ENCODE measurements around the gene GABRG3. TPM values are rescaled to one million over a fixed set of nuclear protein-coding genes. Genes with fewer than 3 reads are reported as not detected.

GABRG3 gene
- total and polyA plus RNA-seq, 4 donors: 0.02 to 0.19 TPM; not detected in 2

DNA sequence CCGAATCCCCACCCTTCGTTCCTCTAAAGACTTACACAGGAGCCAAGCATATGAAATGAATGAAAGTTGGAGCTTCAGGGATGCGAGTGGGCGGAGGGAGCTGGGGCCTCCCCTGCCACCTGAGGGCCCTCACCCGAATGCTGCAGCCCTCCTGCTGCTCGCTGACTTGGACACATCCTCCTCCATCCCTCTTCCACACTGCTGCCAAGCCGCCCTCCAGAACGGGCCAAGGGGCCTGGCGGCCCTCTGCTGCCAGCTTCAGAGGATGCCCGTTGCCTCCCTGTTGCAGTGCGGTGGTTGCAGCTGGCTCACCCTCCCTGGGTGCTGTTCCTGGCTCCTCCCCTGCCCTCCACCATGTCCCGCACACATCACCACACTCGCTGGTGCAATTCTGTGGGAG lies 71.2 kb downstream of the GABRG3 start:
- 88% methylated on average over 13 of the region's 13 CpGs for WGBS
- Histone ChIP-seq H3K4me3 (ENCODE audit: low read depth in 1 of 3, low read length in 3 of 3) (no peak overlapping the region), H3K27me3 (ENCODE audit: control insufficient read depth in 4 of 4, insufficient read depth in 4 of 4, low read length in 3 of 4) (peaks cover 0 to 9% (median 0%) of the 10 kb centered on the region in 4 donors), H3K27ac (ENCODE audit: low read depth in 1 of 2, low read length in 2 of 2) (no peak overlapping the region), H3K4me1 (ENCODE audit: control insufficient read depth in 4 of 4, insufficient read depth in 4 of 4, low read length in 3 of 4) (no peaks in the 10 kb centered on the region), H3K36me3 (ENCODE audit: control insufficient read depth in 4 of 4, insufficient read depth in 3 of 4, low read depth in 1 of 4, low read length in 3 of 4) (no peaks in the 10 kb centered on the region), H3K9ac (ENCODE audit: low read depth in 1 of 2, low read length in 2 of 2) (no peak overlapping the region), H3K9me3 (ENCODE audit: control insufficient read depth in 4 of 4, low read length in 3 of 4) (no peaks in the 10 kb centered on the region)
- TF ChIP-seq JUND (IDR thresholded peaks at IDR 0.05) (no peak), GABPA (IDR thresholded peaks at IDR 0.05 in 1 of 2, conservative IDR thresholded peaks at IDR 0.05 in 1 of 2) (no peak)
- DNase-seq (ENCODE audit: low spot score): no peak

DNA sequence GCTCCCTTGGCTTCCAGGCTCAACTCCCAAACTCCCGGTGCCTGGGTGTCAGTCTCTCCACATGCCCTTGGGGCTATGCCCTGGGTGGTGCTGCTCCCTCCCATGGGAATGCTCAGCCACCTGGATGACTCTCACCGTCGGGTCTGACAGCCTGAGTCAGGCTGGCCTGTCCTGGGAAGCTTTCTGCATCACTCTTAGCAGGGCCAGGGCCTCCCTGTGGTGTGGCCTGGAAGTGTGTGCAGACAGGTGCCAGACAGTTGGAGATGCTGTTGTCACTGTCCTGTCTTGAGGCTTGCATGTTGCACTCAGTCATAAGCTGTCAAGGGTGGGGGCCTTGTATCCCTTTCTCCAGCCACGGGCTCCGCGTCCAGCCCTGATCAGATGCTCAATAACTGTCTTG lies 71.7 kb downstream of the GABRG3 start:
- no peak for DNase-seq (ENCODE audit: low spot score)
- H3K9ac ChIP-seq (ENCODE audit: low read depth in 1 of 2, low read length in 2 of 2): no peak overlapping the region
- no peak overlapping the region for H3K27ac ChIP-seq (ENCODE audit: low read depth in 1 of 2, low read length in 2 of 2)
- WGBS: 86% methylated on average over 6 of the region's 6 CpGs
- H3K36me3 ChIP-seq (ENCODE audit: control insufficient read depth in 4 of 4, insufficient read depth in 3 of 4, low read depth in 1 of 4, low read length in 3 of 4): no peaks in the 10 kb centered on the region
- no peak overlapping the region for H3K4me3 ChIP-seq (ENCODE audit: low read depth in 1 of 3, low read length in 3 of 3)
- H3K4me1 ChIP-seq (ENCODE audit: control insufficient read depth in 4 of 4, insufficient read depth in 4 of 4, low read length in 3 of 4): no peaks in the 10 kb centered on the region
- no peaks in the 10 kb centered on the region for H3K9me3 ChIP-seq (ENCODE audit: control insufficient read depth in 4 of 4, low read length in 3 of 4)
- TF ChIP-seq HNF4A (conservative IDR thresholded peaks at IDR 0.05): no peak
- TF ChIP-seq YY1 (IDR thresholded peaks at IDR 0.05): no peak
- no peak for TF ChIP-seq JUND (IDR thresholded peaks at IDR 0.05)
- no peak for TF ChIP-seq GABPA (IDR thresholded peaks at IDR 0.05 in 1 of 2, conservative IDR thresholded peaks at IDR 0.05 in 1 of 2)
- TF ChIP-seq HNF4G (IDR thresholded peaks at IDR 0.05): no peak
- TF ChIP-seq EGR1 (IDR thresholded peaks at IDR 0.05; ENCODE audit: low read depth in 2 of 2): no peak
- no peak for TF ChIP-seq RXRA (IDR thresholded peaks at IDR 0.05)
- no peak for TF ChIP-seq FOXA1 (IDR thresholded peaks at IDR 0.05)
- H3K27me3 ChIP-seq (ENCODE audit: control insufficient read depth in 4 of 4, insufficient read depth in 4 of 4, low read length in 3 of 4): peaks cover 0 to 9% (median 0%) of the 10 kb centered on the region in 4 donors

DNA sequence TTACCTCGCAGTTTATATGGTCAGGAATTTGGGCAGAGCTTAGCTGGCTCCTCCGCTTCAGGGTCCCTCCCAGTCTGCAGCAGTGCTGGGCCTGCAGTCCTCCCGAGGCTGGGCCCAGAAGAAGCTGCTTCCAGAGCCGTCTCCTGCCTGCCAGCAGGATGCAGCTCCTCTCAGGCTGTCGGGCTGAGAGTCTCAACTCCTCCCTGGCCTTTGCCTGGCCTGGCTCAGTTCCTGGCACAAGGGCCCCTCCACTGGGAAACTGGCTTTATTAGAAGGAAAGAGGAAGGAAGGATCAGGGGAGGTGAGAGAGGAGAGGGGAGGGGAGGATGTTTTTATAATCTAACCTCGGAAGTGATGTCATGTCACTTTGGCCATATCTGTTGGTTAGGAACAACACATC lies 72.8 kb downstream of the GABRG3 start:
- Histone ChIP-seq H3K4me3 (ENCODE audit: low read depth in 1 of 3, low read length in 3 of 3) (no peak overlapping the region), H3K27me3 (ENCODE audit: control insufficient read depth in 4 of 4, insufficient read depth in 4 of 4, low read length in 3 of 4) (peaks cover 0 to 9% (median 0%) of the 10 kb centered on the region in 4 donors), H3K36me3 (ENCODE audit: control insufficient read depth in 4 of 4, insufficient read depth in 3 of 4, low read depth in 1 of 4, low read length in 3 of 4) (no peaks in the 10 kb centered on the region), H3K27ac (ENCODE audit: low read depth in 1 of 2, low read length in 2 of 2) (no peak overlapping the region), H3K4me1 (ENCODE audit: control insufficient read depth in 4 of 4, insufficient read depth in 4 of 4, low read length in 3 of 4) (no peaks in the 10 kb centered on the region), H3K9me3 (ENCODE audit: control insufficient read depth in 4 of 4, low read length in 3 of 4) (no peaks in the 10 kb centered on the region), H3K9ac (ENCODE audit: low read depth in 1 of 2, low read length in 2 of 2) (no peak overlapping the region)
- WGBS: 71% methylated on average over 6 of the region's 6 CpGs
- no peak for DNase-seq (ENCODE audit: low spot score)
- TF ChIP-seq HNF4G (IDR thresholded peaks at IDR 0.05): no peak
- TF ChIP-seq FOXA2 (IDR thresholded peaks at IDR 0.05): no peak
- TF ChIP-seq HNF4A (conservative IDR thresholded peaks at IDR 0.05): no peak
- TF ChIP-seq EGR1 (IDR thresholded peaks at IDR 0.05; ENCODE audit: low read depth in 2 of 2): no peak
- peak; percentile 49 for TF ChIP-seq NR2F2 (IDR thresholded peaks at IDR 0.05)

DNA sequence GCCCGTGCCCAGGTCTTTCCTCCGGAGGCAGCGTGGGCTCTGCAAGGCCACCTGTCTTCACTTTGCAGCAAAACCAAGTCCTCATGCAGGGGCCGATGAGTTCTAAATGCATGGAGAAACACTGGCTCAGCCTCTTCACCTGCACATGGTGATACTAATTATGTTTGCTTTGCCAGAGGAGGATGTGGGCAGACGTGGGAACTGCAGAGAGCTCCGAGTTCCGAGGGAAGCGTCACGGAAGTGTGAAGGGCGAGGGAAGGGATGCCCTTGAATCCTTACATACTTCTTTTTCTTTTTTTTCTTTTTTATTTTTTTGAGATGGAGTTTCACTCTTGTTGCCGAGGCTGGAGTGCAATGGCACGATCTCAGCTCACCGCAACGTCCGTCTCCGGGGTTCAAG lies 74.8 kb downstream of the GABRG3 start:
- H3K9ac ChIP-seq (ENCODE audit: low read depth in 1 of 2, low read length in 2 of 2): no peak overlapping the region
- H3K4me1 ChIP-seq (ENCODE audit: control insufficient read depth in 4 of 4, insufficient read depth in 4 of 4, low read length in 3 of 4): no peaks in the 10 kb centered on the region
- H3K27ac ChIP-seq (ENCODE audit: low read depth in 1 of 2, low read length in 2 of 2): no peak overlapping the region
- peaks cover 0 to 9% (median 0%) of the 10 kb centered on the region in 4 donors for H3K27me3 ChIP-seq (ENCODE audit: control insufficient read depth in 4 of 4, insufficient read depth in 4 of 4, low read length in 3 of 4)
- TF ChIP-seq YY1 (IDR thresholded peaks at IDR 0.05): no peak
- no peak for TF ChIP-seq NR2F2 (IDR thresholded peaks at IDR 0.05)
- no peak for TF ChIP-seq RXRA (IDR thresholded peaks at IDR 0.05)
- TF ChIP-seq REST (IDR thresholded peaks at IDR 0.05): no peak
- TF ChIP-seq, protein P1, sequence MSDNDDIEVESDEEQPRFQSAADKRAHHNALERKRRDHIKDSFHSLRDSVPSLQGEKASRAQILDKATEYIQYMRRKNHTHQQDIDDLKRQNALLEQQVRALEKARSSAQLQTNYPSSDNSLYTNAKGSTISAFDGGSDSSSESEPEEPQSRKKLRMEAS (IDR thresholded peaks at IDR 0.05): no peak
- no peak for TF ChIP-seq RAD21 (IDR thresholded peaks at IDR 0.05)
- no peak for TF ChIP-seq FOXA2 (IDR thresholded peaks at IDR 0.05)
- TF ChIP-seq HNF4G (IDR thresholded peaks at IDR 0.05): no peak
- no peak for TF ChIP-seq HNF4A (conservative IDR thresholded peaks at IDR 0.05)
- TF ChIP-seq SP1 (IDR thresholded peaks at IDR 0.05): no peak
- TF ChIP-seq TAF1 (conservative IDR thresholded peaks at IDR 0.05): no peak
- no peak for TF ChIP-seq FOXA1 (IDR thresholded peaks at IDR 0.05)
- TF ChIP-seq GABPA (IDR thresholded peaks at IDR 0.05 in 1 of 2, conservative IDR thresholded peaks at IDR 0.05 in 1 of 2): no peak
- TF ChIP-seq, protein P2, sequence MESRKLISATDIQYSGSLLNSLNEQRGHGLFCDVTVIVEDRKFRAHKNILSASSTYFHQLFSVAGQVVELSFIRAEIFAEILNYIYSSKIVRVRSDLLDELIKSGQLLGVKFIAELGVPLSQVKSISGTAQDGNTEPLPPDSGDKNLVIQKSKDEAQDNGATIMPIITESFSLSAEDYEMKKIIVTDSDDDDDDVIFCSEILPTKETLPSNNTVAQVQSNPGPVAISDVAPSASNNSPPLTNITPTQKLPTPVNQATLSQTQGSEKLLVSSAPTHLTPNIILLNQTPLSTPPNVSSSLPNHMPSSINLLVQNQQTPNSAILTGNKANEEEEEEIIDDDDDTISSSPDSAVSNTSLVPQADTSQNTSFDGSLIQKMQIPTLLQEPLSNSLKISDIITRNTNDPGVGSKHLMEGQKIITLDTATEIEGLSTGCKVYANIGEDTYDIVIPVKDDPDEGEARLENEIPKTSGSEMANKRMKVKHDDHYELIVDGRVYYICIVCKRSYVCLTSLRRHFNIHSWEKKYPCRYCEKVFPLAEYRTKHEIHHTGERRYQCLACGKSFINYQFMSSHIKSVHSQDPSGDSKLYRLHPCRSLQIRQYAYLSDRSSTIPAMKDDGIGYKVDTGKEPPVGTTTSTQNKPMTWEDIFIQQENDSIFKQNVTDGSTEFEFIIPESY (IDR thresholded peaks at IDR 0.05): no peak
- no peak for TF ChIP-seq JUND (IDR thresholded peaks at IDR 0.05)
- TF ChIP-seq EGR1 (IDR thresholded peaks at IDR 0.05; ENCODE audit: low read depth in 2 of 2): no peak
- no peaks in the 10 kb centered on the region for H3K36me3 ChIP-seq (ENCODE audit: control insufficient read depth in 4 of 4, insufficient read depth in 3 of 4, low read depth in 1 of 4, low read length in 3 of 4)
- DNase-seq (ENCODE audit: low spot score): no peak
- WGBS: 89% methylated on average over 16 of the region's 16 CpGs
- no peak overlapping the region for H3K4me3 ChIP-seq (ENCODE audit: low read depth in 1 of 3, low read length in 3 of 3)
- no peaks in the 10 kb centered on the region for H3K9me3 ChIP-seq (ENCODE audit: control insufficient read depth in 4 of 4, low read length in 3 of 4)

All from liver (tissue), 9 donors.